HCT116 (cell line): Measurements from ENCODE around the gene SNRPA. TPM values are rescaled to one million over a fixed set of nuclear protein-coding genes. Genes with fewer than 3 reads are reported as not detected.

Experiments
- ATAC-seq: fragments of 200-7000 bp; cut with Tn5 transposase; 2 replicates; pipeline ENCODE4 v1.9.1; 2020; ENCODE audit warnings: mild to moderate bottlenecking, moderate library complexity
- BruUV-seq: library from RNA; stranded (reverse); fragments of 400-500 nt; replicated peaks from 2 replicates; lab custom pipeline; 2021; lab: Mats Ljungman, UMichigan
- CTCF ChIA-PET: fragments of 300-600 bp; sonication (Branson Sonifier 250); formaldehyde crosslinking; loops from one replicate; lab custom pipeline; 2021; ENCODE audit warnings: antibody characterized with exemption; lab: Charles Lee
- POLR2A ChIA-PET: fragments of 300-600, 350-600 bp; sonication (Branson Sonifier 250); formaldehyde crosslinking; loops from one replicate; lab custom pipeline; 2021; ENCODE audit warnings: antibody characterized with exemption; lab: Charles Lee
- RAD21 ChIA-PET, 2 experiments: fragments of 300-600 bp; sonication (Branson Sonifier 250); formaldehyde crosslinking; loops; one replicate each; lab custom pipeline; 2023; ENCODE audit warnings: low total read pairs in 2 of 2; ENCODE audit not compliant: uncharacterized antibody in 2 of 2, unreplicated experiment in 2 of 2, low non-redundant PET in 1 of 2; lab: Charles Lee
- DNase-seq: peaks from one replicate; pipeline ENCODE4 v3.0.0-alpha.2; 2010; ENCODE audit warnings: low read depth, low spot score
- H2AFZ ChIP-seq: fragments of 200-600 bp; shearing (Covaris generic), sonication (generic); 2 replicates; pipeline ENCODE4 v1.6.1; 2017; ENCODE audit warnings: low read depth, mixed run types, mixed read lengths, antibody characterized with exemption, low read length; ENCODE audit not compliant: poor library complexity, severe bottlenecking
- H3K27ac ChIP-seq: 2 replicates; pipeline ENCODE4 v1.5.1; 2012; ENCODE audit warnings: low read depth, low read length
- H3K27me3 ChIP-seq: fragments of 200-600 bp; sonication (generic); 2 replicates; pipeline ENCODE4 v1.6.1; 2016; ENCODE audit warnings: mixed run types, low read length, mixed read lengths; ENCODE audit not compliant: insufficient read depth
- H3K36me3 ChIP-seq, 2 experiments: fragments of 200-500 bp in 1 of 2; fragments of 200-600 bp in 1 of 2; sonication (Bioruptor generic) in 1 of 2; sonication (generic) in 1 of 2; 2 replicates each; pipeline versions ENCODE4 v1.5.1 to v1.6.1; 2014 to 2016; ENCODE audit warnings: low read length in 2 of 2, inconsistent platforms in 1 of 2, mixed read lengths in 1 of 2, mixed run types in 1 of 2; ENCODE audit not compliant: insufficient read depth in 2 of 2, control insufficient read depth in 1 of 2
- H3K4me1 ChIP-seq, 2 experiments: fragments of 200-600 bp in 1 of 2; sonication (generic) in 1 of 2; 2 replicates each; pipeline versions ENCODE4 v1.5.1 to v1.6.1; 2012 to 2017; ENCODE audit warnings: low read length in 2 of 2, inconsistent platforms in 1 of 2, mild to moderate bottlenecking in 1 of 2, mixed read lengths in 1 of 2, mixed run types in 1 of 2, moderate library complexity in 1 of 2; ENCODE audit not compliant: insufficient read depth in 2 of 2, control insufficient read depth in 1 of 2
- H3K4me2 ChIP-seq: fragments of 200-600 bp; sonication (generic); 2 replicates; pipeline ENCODE4 v1.6.1; 2017; ENCODE audit warnings: mixed run types, low read length, mixed read lengths
- H3K4me3 ChIP-seq, 2 experiments: fragments of 200-600 bp in 1 of 2; sonication (generic) in 1 of 2; replicated peaks in 1 of 2; 2 replicates each; pipeline ENCODE4 v1.5.1; 2011 to 2016; ENCODE audit warnings: low read length in 2 of 2, control low read depth in 1 of 2, low read depth in 1 of 2, mild to moderate bottlenecking in 1 of 2, mixed read lengths in 1 of 2, mixed run types in 1 of 2
- H3K79me2 ChIP-seq: fragments of 200-600 bp; sonication (generic); 2 replicates; pipeline ENCODE4 v1.6.1; 2017; ENCODE audit warnings: mild to moderate bottlenecking, mixed run types, low read length, moderate library complexity, mixed read lengths; ENCODE audit not compliant: insufficient read depth
- H3K9ac ChIP-seq: fragments of 200-600 bp; sonication (generic); 2 replicates; pipeline ENCODE4 v1.6.1; 2016; ENCODE audit warnings: low read length, mixed read lengths
- H3K9me2 ChIP-seq: fragments of 200-600 bp; sonication (generic), shearing (Covaris generic); 2 replicates; pipeline ENCODE4 v1.6.1; 2017; ENCODE audit warnings: mixed run types, mild to moderate bottlenecking, moderate library complexity; ENCODE audit not compliant: insufficient read depth
- H3K9me3 ChIP-seq, 2 experiments: fragments of 200-500 bp in 1 of 2; fragments of 200-600 bp in 1 of 2; sonication (Bioruptor generic) in 1 of 2; sonication (generic) in 1 of 2; 2 replicates each; pipeline ENCODE4 v1.6.1; 2014 to 2017; ENCODE audit warnings: low read length in 2 of 2, mixed read lengths in 2 of 2, inconsistent platforms in 1 of 2, low read depth in 1 of 2, mild to moderate bottlenecking in 1 of 2, mixed run types in 1 of 2, moderate library complexity in 1 of 2; ENCODE audit not compliant: control insufficient read depth in 1 of 2, insufficient read depth in 1 of 2
- H4K20me1 ChIP-seq: fragments of 200-600 bp; sonication (generic), shearing (Covaris generic); 2 replicates; pipeline ENCODE4 v1.6.1; 2017; ENCODE audit warnings: mixed run types, mild to moderate bottlenecking, moderate library complexity; ENCODE audit not compliant: insufficient read depth
- EGR1 ChIP-seq: IDR thresholded peaks from 2 replicates; pipeline ENCODE4 v1.6.1; 2012; ENCODE audit warnings: low read depth
- ELF1 ChIP-seq: IDR thresholded peaks from 2 replicates; pipeline ENCODE4 v1.6.1; 2012; ENCODE audit warnings: low read depth, borderline replicate concordance
- EZH2phosphoT487 ChIP-seq: fragments of 200-600 bp; IDR thresholded peaks from 2 replicates; pipeline ENCODE4 v1.6.1; 2018; ENCODE audit warnings: antibody characterized with exemption, borderline replicate concordance
- POLR2A ChIP-seq: IDR thresholded peaks from 2 replicates; pipeline ENCODE4 v1.7.0; 2011; ENCODE audit warnings: borderline replicate concordance; ENCODE audit not compliant: insufficient read depth, insufficient read length; ENCODE audit errors: extremely low read depth
- POLR2AphosphoS5 ChIP-seq: IDR thresholded peaks from 2 replicates; pipeline ENCODE4 v1.6.1; 2011; ENCODE audit warnings: mild to moderate bottlenecking, low read depth, low read length, moderate library complexity
- intact Hi-C: fragments of 100-400 bp; cut with micrococcal nuclease; formaldehyde crosslinking; loops from 2 replicates; pipeline ENCODE4 v1.10.0; 2022
- total RNA-seq: library from RNA; stranded (reverse); gene quantifications from one replicate; pipeline ENCODE4 v1.2.1, GENCODE V29; 2021; ENCODE audit not compliant: unreplicated experiment
- TF ChIP-seq, protein P1 (sequence below): IDR thresholded peaks from 2 replicates; pipeline ENCODE4 v1.6.1; 2012
- TF ChIP-seq, protein P2 (sequence below), 3 experiments: fragments of 200-600 bp in 1 of 3; sonication (generic) in 1 of 3; IDR thresholded peaks in 2 of 3; conservative IDR thresholded peaks in 1 of 3; 2 replicates each; pipeline ENCODE4 v1.5.1; 2012 to 2017; ENCODE audit warnings: low read depth in 2 of 3, low read length in 2 of 3, antibody characterized with exemption in 1 of 3, borderline replicate concordance in 1 of 3, control low read depth in 1 of 3, mild to moderate bottlenecking in 1 of 3, mixed read lengths in 1 of 3, mixed run types in 1 of 3, moderate library complexity in 1 of 3; ENCODE audit not compliant: insufficient read depth in 1 of 3

Gene SNRPA
- total RNA-seq, 1 experiment from 2014 or later: 170 TPM

- TSS peak; percentile 47 for BruUV-seq
- CTCF ChIA-PET: no interaction called here
- RAD21 ChIA-PET: no interaction called here
Observed at GRCh38 chr19:40717880-40718773, 32.9 kb upstream of the SNRPA start.

More at GRCh38 chr19:40717880-40718773, 32.9 kb upstream of the SNRPA start:
- Histone ChIP-seq H3K27me3 (no peaks in the 10 kb centered on the region), H3K9ac (peak overlapping the region; percentile 95), H3K4me2 (peak overlapping the region; percentile 97), H2AFZ (no peak overlapping the region), H3K79me2 (peaks cover 59% of the 10 kb centered on the region), H3K4me3 (peak overlapping the region; percentile 63 to 84), H3K4me1 (peaks cover 13 to 68% of the 10 kb centered on the region in 2 experiments), H3K27ac (peak overlapping the region; percentile 92), H4K20me1 (no peaks in the 10 kb centered on the region), H3K9me3 (no peaks in the 10 kb centered on the region), H3K9me2 (no peaks in the 10 kb centered on the region), H3K36me3 (peaks cover 0 to 5% of the 10 kb centered on the region in 2 experiments; a peak in 2 of 4 replicates)
- TF ChIP-seq POLR2A (no peak), EGR1 (peak; percentile 65), POLR2AphosphoS5 (no peak; the same call in 1 of the 2 replicates), EZH2phosphoT487 (no peak), ELF1 (no peak)
- TF ChIP-seq, protein P1, sequence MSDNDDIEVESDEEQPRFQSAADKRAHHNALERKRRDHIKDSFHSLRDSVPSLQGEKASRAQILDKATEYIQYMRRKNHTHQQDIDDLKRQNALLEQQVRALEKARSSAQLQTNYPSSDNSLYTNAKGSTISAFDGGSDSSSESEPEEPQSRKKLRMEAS: no peak
- TF ChIP-seq, protein P2, sequence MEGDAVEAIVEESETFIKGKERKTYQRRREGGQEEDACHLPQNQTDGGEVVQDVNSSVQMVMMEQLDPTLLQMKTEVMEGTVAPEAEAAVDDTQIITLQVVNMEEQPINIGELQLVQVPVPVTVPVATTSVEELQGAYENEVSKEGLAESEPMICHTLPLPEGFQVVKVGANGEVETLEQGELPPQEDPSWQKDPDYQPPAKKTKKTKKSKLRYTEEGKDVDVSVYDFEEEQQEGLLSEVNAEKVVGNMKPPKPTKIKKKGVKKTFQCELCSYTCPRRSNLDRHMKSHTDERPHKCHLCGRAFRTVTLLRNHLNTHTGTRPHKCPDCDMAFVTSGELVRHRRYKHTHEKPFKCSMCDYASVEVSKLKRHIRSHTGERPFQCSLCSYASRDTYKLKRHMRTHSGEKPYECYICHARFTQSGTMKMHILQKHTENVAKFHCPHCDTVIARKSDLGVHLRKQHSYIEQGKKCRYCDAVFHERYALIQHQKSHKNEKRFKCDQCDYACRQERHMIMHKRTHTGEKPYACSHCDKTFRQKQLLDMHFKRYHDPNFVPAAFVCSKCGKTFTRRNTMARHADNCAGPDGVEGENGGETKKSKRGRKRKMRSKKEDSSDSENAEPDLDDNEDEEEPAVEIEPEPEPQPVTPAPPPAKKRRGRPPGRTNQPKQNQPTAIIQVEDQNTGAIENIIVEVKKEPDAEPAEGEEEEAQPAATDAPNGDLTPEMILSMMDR (IDR thresholded peaks at IDR 0.05 in 2 of 3, conservative IDR thresholded peaks at IDR 0.05 in 1 of 3; ENCODE audit: borderline replicate concordance in 1 of 3, insufficient read depth in 1 of 3, low read depth in 2 of 3, low read length in 2 of 3): no peak
- intact Hi-C loops: loop anchor here (2.0 to 5.0 kb wide), 3 partner anchors 33 to 79 kb away; partner anchors contain the start of genes ACTMAP, EGLN2 and SNRPA
- DNase-seq: no peak
- ATAC-seq: no peak
- POLR2A ChIA-PET: interaction anchor here (0.7 to 1.9 kb wide), 2 partner anchors 32 kb away, joined by 3 to 11 read pairs; partner anchors contain the start of genes ACTMAP and SNRPA
